Naive B cell (primary cell): ENCODE data around the gene RBM20. TPM values are rescaled to one million over a fixed set of nuclear protein-coding genes. Genes with fewer than 3 reads are reported as not detected.
A peak's percentile ranks its signal among the peaks of the same experiment; 100 is the strongest.
"Not testable (repeated sequence)": the region's sequence is repeated elsewhere in the genome, so short reads cannot be mapped to it uniquely, and the experiment has no call there.

Source experiments
- ATAC-seq, 2 donors: fragments of 150-1000 bp; cut with Tn5 transposase; 2 replicates each; pipeline ENCODE4 v1.10.0; 2021; ENCODE audit warnings: low read depth in 2 of 2, mild to moderate bottlenecking in 2 of 2, moderate library complexity in 2 of 2
- DNase-seq: peaks from one replicate; pipeline ENCODE4 v3.0.0; 2022
- H3K27ac Mint-ChIP-seq, 6 donors: one replicate each; pipeline ENCODE4 v1.8.0; 2020 to 2022; ENCODE audit warnings: mild to moderate bottlenecking in 6 of 6, mixed read lengths in 6 of 6, moderate library complexity in 5 of 6, inconsistent platforms in 2 of 6
- H3K27me3 Mint-ChIP-seq, 3 donors: one replicate each; pipeline ENCODE4 v1.8.0; 2021 to 2022; ENCODE audit warnings: mixed read lengths in 3 of 3, mild to moderate bottlenecking in 1 of 3
- H3K36me3 Mint-ChIP-seq, 2 donors: one replicate each; pipeline ENCODE4 v1.8.0; 2020 to 2022; ENCODE audit warnings: mixed read lengths in 2 of 2, inconsistent platforms in 1 of 2, mild to moderate bottlenecking in 1 of 2
- H3K4me1 Mint-ChIP-seq, 3 donors: one replicate each; pipeline ENCODE4 v1.8.0; 2020 to 2022; ENCODE audit warnings: mixed read lengths in 3 of 3, inconsistent platforms in 1 of 3, mild to moderate bottlenecking in 1 of 3, moderate library complexity in 1 of 3
- H3K4me3 Mint-ChIP-seq, 8 donors: one replicate each; pipeline ENCODE4 v1.8.0; 2020 to 2022; ENCODE audit warnings: mild to moderate bottlenecking in 8 of 8, mixed read lengths in 8 of 8, moderate library complexity in 8 of 8, inconsistent platforms in 2 of 8
- H3K9me3 Mint-ChIP-seq, 7 donors: one replicate each; pipeline ENCODE4 v1.8.0; 2020 to 2022; ENCODE audit warnings: mixed read lengths in 7 of 7, mild to moderate bottlenecking in 5 of 7, inconsistent platforms in 2 of 7, moderate library complexity in 1 of 7
- polyA plus RNA-seq, 6 donors: library from polyadenylated mRNA; unstranded; fragments of 300-500 nt; fragmentation: Illumina TruSeq; gene quantifications; one replicate each; pipeline ENCODE4 v1.2.3, GENCODE V29; 2021; ENCODE audit warnings: low read depth in 6 of 6

RBM20 gene
- polyA plus RNA-seq, 6 donors from 2014 or later, result 0.05 TPM; not detected in 5

DNA sequence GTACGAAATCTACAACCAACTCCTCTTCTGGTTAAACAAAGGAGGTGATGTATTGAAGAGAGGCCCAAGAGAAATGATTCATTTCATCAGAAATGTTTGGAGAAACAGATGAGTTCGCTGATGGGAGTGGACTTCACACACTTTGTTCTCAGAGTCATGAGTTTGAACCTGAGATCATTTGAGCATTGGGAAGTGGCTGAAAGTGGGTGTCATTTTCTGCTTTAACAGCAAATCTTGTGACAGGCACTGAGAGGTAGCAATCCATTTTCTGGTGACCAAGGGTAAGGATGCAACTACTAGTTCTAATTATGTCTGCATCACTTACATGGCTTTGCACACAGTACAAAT, 51.4 kb downstream of the RBM20 start:
- H3K4me1 Mint-ChIP-seq, result no peaks in the 10 kb centered on the region
- ATAC-seq (no peak), DNase-seq (no peak)
- H3K27ac Mint-ChIP-seq, result no peak overlapping the region
- no peak overlapping the region for H3K4me3 Mint-ChIP-seq
- peaks cover 4 to 30% (median 17%) of the 10 kb centered on the region in 7 donors for H3K9me3 Mint-ChIP-seq
- peaks cover 0 to 8% of the 10 kb centered on the region in 2 donors for H3K36me3 Mint-ChIP-seq
- peaks cover 18 to 25% (median 23%) of the 10 kb centered on the region in 3 donors for H3K27me3 Mint-ChIP-seq

DNA sequence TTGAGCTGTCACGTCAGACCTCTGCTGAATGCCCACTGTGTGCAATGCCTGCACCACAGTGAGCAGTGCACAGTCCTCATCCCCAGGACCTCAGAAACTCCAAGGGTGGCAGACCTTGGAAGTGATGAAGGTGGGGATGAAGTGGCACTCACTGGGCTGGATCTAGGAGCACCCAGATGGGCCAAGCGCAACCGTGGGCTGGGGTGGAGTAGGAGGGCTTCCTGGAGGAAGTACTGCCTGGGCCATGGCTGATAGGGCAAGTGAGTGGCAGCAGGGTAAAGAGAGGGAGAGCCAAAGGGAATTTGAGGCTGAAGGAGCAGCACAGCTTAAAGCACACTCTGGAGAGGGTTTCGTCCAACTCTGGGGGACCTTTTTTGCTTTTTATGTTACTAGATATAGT, 52.3 kb downstream of the RBM20 start:
- H3K9me3 Mint-ChIP-seq, result peaks cover 4 to 21% (median 13%) of the 10 kb centered on the region in 7 donors
- H3K27ac Mint-ChIP-seq, result no peak overlapping the region
- H3K4me3 Mint-ChIP-seq, result no peak overlapping the region
- peaks cover 0 to 8% of the 10 kb centered on the region in 2 donors for H3K36me3 Mint-ChIP-seq
- ATAC-seq (no peak), DNase-seq (no peak)
- no peaks in the 10 kb centered on the region for H3K4me1 Mint-ChIP-seq
- peaks cover 17 to 23% (median 22%) of the 10 kb centered on the region in 3 donors for H3K27me3 Mint-ChIP-seq

DNA sequence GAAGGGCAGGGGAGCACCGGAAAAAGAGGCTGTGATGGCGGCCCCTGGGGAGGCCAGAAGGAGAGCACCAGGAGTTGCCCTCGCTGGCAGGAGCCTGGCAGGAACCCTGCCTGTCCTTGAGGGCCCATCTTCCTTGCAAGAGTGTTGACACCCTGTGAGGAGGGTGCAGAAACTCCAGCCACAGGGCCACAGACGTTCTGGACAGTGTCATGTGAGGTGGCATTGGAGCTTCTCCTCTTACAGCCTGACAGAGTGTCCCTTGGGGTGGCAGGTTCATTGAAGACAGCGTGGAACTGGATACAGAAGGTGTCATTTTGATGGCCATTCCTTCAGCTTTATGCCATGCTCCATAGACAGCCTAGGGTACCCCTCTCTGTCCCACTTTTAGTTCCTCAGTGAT, 54.2 kb downstream of the RBM20 start:
- DNase-seq, result no peak
- H3K9me3 Mint-ChIP-seq, result peaks cover 0 to 2% (median 0%) of the 10 kb centered on the region in 7 donors
- H3K4me3 Mint-ChIP-seq, result no peak overlapping the region
- no peaks in the 10 kb centered on the region for H3K36me3 Mint-ChIP-seq
- H3K27me3 Mint-ChIP-seq, result peaks cover 17 to 24% (median 22%) of the 10 kb centered on the region in 3 donors
- H3K4me1 Mint-ChIP-seq, result no peaks in the 10 kb centered on the region
- ATAC-seq, result no peak
- H3K27ac Mint-ChIP-seq, result no peak overlapping the region

GRCh38 chr10:110698782-110699201, 54.7 kb downstream of the RBM20 start:
- no peaks in the 10 kb centered on the region for H3K9me3 Mint-ChIP-seq

GRCh38 chr10:110699859-110700468, 55.8 kb downstream of the RBM20 start:
- Mint-ChIP-seq H3K4me1 (no peaks in the 10 kb centered on the region), H3K27me3 (peaks cover 16 to 21% (median 17%) of the 10 kb centered on the region in 3 donors), H3K9me3 (no peaks in the 10 kb centered on the region), H3K36me3 (no peaks in the 10 kb centered on the region), H3K27ac (no peak overlapping the region), H3K4me3 (no peak overlapping the region)
- ATAC-seq, result no peak
- no peak for DNase-seq

More at GRCh38 chr10:110698782-110699201, 54.7 kb downstream of the RBM20 start:
- no peak overlapping the region for H3K27ac Mint-ChIP-seq
- ATAC-seq, result no peak
- DNase-seq, result no peak
- H3K4me1 Mint-ChIP-seq, result no peaks in the 10 kb centered on the region
- H3K4me3 Mint-ChIP-seq, result no peak overlapping the region
- no peaks in the 10 kb centered on the region for H3K36me3 Mint-ChIP-seq
- H3K27me3 Mint-ChIP-seq, result peaks cover 17 to 27% (median 22%) of the 10 kb centered on the region in 3 donors

- H3K27me3 Mint-ChIP-seq, result peaks cover 17 to 18% (median 18%) of the 10 kb centered on the region in 3 donors
- ATAC-seq (no peak), DNase-seq (no peak)
- H3K9me3 Mint-ChIP-seq, result no peaks in the 10 kb centered on the region
- no peak overlapping the region for H3K27ac Mint-ChIP-seq
- H3K4me1 Mint-ChIP-seq, result no peaks in the 10 kb centered on the region
- H3K4me3 Mint-ChIP-seq, result no peak overlapping the region
- H3K36me3 Mint-ChIP-seq, result no peaks in the 10 kb centered on the region
These were observed 56.9 kb downstream of the RBM20 start for GRCh38 chr10:110700947-110701616.

- no peaks in the 10 kb centered on the region for H3K36me3 Mint-ChIP-seq
- DNase-seq (no peak), ATAC-seq (no peak)
- no peak overlapping the region for H3K4me3 Mint-ChIP-seq
- H3K27ac Mint-ChIP-seq, result no peak overlapping the region
- H3K9me3 Mint-ChIP-seq, result no peaks in the 10 kb centered on the region
- H3K27me3 Mint-ChIP-seq, result peaks cover 17 to 21% (median 18%) of the 10 kb centered on the region in 3 donors
- H3K4me1 Mint-ChIP-seq, result no peaks in the 10 kb centered on the region
These were observed 57.5 kb downstream of the RBM20 start for GRCh38 chr10:110701617-110701971.

GRCh38 chr10:110704070-110704469, 59.9 kb downstream of the RBM20 start:
- H3K27ac Mint-ChIP-seq, result no peak overlapping the region
- no peaks in the 10 kb centered on the region for H3K9me3 Mint-ChIP-seq
- ATAC-seq, result no peak

DNA sequence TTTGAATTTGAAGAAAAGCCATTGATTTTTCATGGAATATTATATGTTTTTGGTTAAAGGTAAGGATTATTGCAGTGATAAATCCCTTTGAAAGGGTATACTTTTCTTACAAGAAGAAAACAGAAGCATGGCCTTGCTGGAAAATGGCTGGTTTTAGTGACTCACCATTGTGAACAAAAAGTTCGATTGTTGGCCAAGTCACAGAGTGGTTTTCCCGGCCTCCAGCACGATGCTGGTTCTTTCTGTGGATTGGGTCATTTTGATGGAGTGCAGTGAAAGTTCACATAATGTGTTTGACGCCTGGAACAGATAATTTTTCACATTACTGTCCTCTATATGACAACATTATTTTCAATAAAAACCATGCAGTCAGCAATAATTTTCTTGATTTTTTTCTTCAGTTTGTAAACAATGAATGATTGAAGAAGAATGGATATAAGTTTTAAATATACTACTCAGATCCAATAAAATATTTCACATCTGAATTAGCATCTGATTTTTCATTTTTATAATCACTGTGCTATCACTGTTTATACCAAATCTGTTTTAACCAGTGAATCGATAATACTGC, 60.9 kb downstream of the RBM20 start:
- ATAC-seq, result no peak
- Mint-ChIP-seq H3K27me3 (peaks cover 19 to 20% (median 20%) of the 10 kb centered on the region in 3 donors), H3K9me3 (no peaks in the 10 kb centered on the region), H3K36me3 (no peaks in the 10 kb centered on the region), H3K4me3 (no peak overlapping the region), H3K4me1 (no peaks in the 10 kb centered on the region), H3K27ac (no peak overlapping the region)
- DNase-seq, result no peak

More at GRCh38 chr10:110704070-110704469, 59.9 kb downstream of the RBM20 start:
- DNase-seq, result no peak
- Mint-ChIP-seq H3K27me3 (peaks cover 16 to 20% (median 17%) of the 10 kb centered on the region in 3 donors), H3K4me3 (no peak overlapping the region), H3K36me3 (no peaks in the 10 kb centered on the region), H3K4me1 (no peaks in the 10 kb centered on the region)

DNA sequence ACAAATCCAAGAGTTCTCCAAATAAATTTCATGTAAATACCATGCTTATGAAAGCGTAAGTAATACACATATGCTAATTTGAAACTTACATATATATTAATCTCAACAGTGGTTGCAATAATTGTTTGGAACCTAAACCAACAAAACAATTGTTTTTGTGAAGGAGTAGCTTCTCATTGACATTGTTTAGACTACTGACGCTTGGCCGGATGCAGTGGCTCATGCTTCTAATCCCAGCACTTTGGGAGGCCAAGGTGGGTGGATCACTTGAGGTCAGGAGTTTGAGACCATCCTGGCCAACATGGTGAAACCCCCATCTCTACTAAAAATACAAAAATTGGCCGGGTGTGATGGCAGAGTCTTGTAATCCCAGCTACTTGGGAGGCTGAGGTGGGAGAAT, 61.5 kb downstream of the RBM20 start:
- H3K4me3 Mint-ChIP-seq, H3K36me3 Mint-ChIP-seq, DNase-seq, ATAC-seq, H3K27ac Mint-ChIP-seq, H3K4me1 Mint-ChIP-seq, H3K9me3 Mint-ChIP-seq: not testable (repeated sequence)
- peaks cover 20 to 26% (median 24%) of the 10 kb centered on the region in 3 donors for H3K27me3 Mint-ChIP-seq

DNA sequence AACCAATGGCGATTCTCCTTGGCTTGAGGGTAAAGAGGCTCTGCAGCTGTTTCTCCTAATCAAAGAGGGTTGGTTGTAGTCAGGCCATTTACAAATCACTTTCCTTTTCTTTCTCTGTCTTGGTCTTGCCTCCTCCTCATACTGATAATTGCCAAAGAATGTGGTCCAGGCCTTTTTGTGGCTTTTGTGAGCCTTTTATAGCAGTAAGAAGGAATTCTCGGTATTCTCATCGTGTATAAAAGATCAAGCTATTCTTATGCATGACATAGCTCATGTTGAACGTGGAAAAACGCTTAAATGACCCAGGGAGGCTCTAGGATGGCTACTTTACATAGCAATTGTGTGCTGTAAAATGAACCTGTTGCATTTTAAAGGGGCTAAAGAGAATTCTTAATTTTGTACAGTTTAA, 62.6 kb downstream of the RBM20 start:
- Mint-ChIP-seq H3K36me3 (no peaks in the 10 kb centered on the region), H3K27me3 (peaks cover 20 to 30% (median 27%) of the 10 kb centered on the region in 3 donors), H3K4me1 (no peaks in the 10 kb centered on the region), H3K9me3 (no peaks in the 10 kb centered on the region), H3K4me3 (no peak overlapping the region), H3K27ac (no peak overlapping the region)
- DNase-seq (no peak), ATAC-seq (no peak)

- no peaks in the 10 kb centered on the region for H3K9me3 Mint-ChIP-seq
These were observed 64.8 kb downstream of the RBM20 start for GRCh38 chr10:110708776-110709443.

GRCh38 chr10:110709444-110709828, 65.3 kb downstream of the RBM20 start:
- no peak for DNase-seq
- Mint-ChIP-seq H3K4me3 (no peak overlapping the region), H3K27ac (no peak overlapping the region), H3K9me3 (no peaks in the 10 kb centered on the region), H3K27me3 (peaks cover 21 to 36% (median 30%) of the 10 kb centered on the region in 3 donors), H3K4me1 (no peaks in the 10 kb centered on the region), H3K36me3 (no peaks in the 10 kb centered on the region)
- no peak for ATAC-seq

More at GRCh38 chr10:110708776-110709443, 64.8 kb downstream of the RBM20 start:
- H3K36me3 Mint-ChIP-seq, result no peaks in the 10 kb centered on the region
- peaks cover 21 to 36% (median 30%) of the 10 kb centered on the region in 3 donors for H3K27me3 Mint-ChIP-seq
- DNase-seq (no peak), ATAC-seq (no peak)
- H3K27ac Mint-ChIP-seq, result peak overlapping the region in 1 of 6 donors; percentile 18
- peak overlapping the region in 1 of 8 donors; percentile 0 for H3K4me3 Mint-ChIP-seq
- no peaks in the 10 kb centered on the region for H3K4me1 Mint-ChIP-seq
